Measurements from ENCODE around the gene ITPR3. TPM values are rescaled to one million over a fixed set of nuclear protein-coding genes. Genes with fewer than 3 reads are reported as not detected.

Gene ITPR3
- total RNA-seq, 1 donor from 2014 or later, result 5.6 TPM

DNA sequence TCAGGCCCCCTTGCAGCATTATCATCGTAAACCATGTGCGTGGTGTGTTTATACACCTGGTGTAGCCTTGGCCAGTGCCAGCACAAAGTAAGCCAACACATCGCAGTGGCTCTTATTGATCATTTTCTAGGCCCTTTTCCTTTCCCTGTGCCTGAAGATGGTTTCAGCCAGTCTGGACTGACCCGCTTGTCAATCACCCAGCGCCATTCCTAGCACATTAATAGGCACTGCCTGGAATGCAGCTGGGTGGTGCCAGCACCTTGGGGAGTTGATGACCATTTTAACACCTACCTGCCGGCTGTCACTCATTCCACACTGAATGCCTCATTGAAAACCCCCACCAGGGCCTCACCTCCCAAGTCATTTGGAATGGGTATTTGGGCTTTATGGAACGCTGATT lies 95.3 kb downstream of the ITPR3 start:
- Histone ChIP-seq H3K9me3 (replicated peaks) (no peaks in the 10 kb centered on the region), H3K36me3 (no peaks in the 10 kb centered on the region), H3K4me3 (no peak overlapping the region), H3K4me1 (peaks cover 35% of the 10 kb centered on the region), H3K27me3 (ENCODE audit: low read depth) (no peaks in the 10 kb centered on the region), H3K27ac (replicated peaks) (no peak overlapping the region)
- intact Hi-C loops (cut with micrococcal nuclease), result no loop called here
- no peak for DNase-seq
- TF ChIP-seq, protein P1, sequence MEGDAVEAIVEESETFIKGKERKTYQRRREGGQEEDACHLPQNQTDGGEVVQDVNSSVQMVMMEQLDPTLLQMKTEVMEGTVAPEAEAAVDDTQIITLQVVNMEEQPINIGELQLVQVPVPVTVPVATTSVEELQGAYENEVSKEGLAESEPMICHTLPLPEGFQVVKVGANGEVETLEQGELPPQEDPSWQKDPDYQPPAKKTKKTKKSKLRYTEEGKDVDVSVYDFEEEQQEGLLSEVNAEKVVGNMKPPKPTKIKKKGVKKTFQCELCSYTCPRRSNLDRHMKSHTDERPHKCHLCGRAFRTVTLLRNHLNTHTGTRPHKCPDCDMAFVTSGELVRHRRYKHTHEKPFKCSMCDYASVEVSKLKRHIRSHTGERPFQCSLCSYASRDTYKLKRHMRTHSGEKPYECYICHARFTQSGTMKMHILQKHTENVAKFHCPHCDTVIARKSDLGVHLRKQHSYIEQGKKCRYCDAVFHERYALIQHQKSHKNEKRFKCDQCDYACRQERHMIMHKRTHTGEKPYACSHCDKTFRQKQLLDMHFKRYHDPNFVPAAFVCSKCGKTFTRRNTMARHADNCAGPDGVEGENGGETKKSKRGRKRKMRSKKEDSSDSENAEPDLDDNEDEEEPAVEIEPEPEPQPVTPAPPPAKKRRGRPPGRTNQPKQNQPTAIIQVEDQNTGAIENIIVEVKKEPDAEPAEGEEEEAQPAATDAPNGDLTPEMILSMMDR (IDR thresholded peaks at IDR 0.05; ENCODE audit: borderline replicate concordance), result no peak

DNA sequence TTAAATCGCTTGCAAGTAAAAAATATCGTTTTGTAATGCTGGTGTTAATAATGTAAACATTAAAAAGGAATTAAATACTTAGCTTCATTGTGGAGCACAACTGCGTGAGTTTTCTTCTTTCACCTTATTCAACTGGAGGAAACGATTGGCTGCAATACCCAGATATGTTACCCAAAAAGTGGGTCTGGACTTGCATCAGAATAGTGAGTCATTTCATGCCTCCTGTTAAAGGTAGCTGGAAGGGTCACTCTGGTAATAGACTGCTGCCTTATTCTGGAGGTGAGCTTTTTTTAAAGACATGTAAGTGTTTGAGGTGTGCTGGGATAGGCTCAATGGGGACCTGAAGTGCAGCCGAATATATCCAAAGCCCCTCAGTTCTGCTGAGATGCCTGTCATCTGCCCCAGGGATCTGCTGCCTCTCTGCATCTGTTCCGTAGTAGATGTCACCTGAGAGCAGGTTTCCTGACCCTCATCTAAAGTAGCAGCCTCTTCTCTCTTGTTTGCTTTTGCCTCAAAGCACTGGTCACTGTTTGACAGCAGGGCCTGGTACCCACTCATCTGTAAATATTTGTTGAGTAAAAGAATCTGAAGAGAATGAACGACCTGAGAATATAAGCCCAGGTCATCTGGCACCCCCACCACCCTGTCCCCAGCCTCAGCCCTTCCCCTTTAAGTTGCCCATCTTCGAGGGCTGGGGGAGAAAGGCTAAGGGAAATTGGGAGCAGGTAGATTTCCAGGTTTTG lies 95.9 kb downstream of the ITPR3 start:
- Histone ChIP-seq H3K4me3 (no peak overlapping the region), H3K4me1 (peaks cover 35% of the 10 kb centered on the region), H3K9me3 (replicated peaks) (no peaks in the 10 kb centered on the region), H3K27ac (replicated peaks) (peak overlapping the region; percentile 58), H3K27me3 (ENCODE audit: low read depth) (no peaks in the 10 kb centered on the region), H3K36me3 (no peaks in the 10 kb centered on the region)
- DNase-seq, result no peak
- intact Hi-C loops (cut with micrococcal nuclease), result no loop called here
- TF ChIP-seq, protein P1 (IDR thresholded peaks at IDR 0.05; ENCODE audit: borderline replicate concordance), result no peak

DNA sequence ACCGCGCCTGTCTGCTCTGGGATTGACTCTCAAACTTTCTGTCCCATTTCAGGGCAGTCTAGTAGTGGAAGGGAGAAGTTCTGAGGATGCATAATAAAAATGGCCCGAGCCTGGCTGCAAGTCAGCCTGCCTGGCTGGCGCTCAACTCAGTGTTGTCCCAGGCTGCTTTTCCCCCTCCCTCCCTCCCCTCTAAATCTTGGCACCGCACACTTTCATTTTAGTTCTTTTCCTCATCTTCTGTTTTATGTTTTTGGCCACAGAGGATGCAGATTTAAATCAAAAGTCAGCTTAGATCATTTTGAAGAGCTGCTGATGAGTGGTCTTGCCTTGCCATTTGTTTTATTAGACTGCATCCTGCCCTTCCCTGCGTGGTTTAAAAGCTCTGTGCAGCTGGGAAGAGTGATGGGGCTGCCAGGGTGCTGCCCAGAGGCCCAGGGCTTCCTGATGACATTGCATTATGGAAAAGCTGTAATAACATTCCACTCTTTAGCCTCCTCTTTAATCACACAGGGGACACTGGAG lies 96.9 kb downstream of the ITPR3 start:
- no peak overlapping the region for H3K4me3 ChIP-seq
- TF ChIP-seq, protein P1 (IDR thresholded peaks at IDR 0.05; ENCODE audit: borderline replicate concordance), result no peak
- peaks cover 42% of the 10 kb centered on the region for H3K4me1 ChIP-seq
- peak overlapping the region; percentile 58 for H3K27ac ChIP-seq (replicated peaks)
- H3K9me3 ChIP-seq (replicated peaks), result no peaks in the 10 kb centered on the region
- no peaks in the 10 kb centered on the region for H3K36me3 ChIP-seq
- intact Hi-C loops (cut with micrococcal nuclease), result no loop called here
- no peak for DNase-seq
- no peaks in the 10 kb centered on the region for H3K27me3 ChIP-seq (ENCODE audit: low read depth)

DNA sequence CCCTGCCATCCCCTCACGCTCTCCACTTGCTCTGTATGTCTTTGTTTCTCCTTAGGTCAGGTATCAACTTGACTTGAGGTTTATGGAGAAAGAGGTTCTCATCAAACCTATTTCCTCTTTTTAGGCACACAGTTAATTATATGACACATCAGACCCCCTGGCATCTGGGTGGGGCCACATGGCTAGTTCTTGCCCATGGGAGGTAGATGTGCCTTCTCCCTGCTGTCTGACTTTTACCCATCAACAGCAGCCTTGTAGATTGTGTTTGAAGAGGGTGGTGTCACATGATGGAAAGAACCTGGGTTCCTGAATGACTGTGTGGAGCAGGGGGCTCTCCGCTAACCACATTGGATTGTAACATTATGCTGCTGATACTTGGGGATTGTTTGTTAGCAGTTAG lies 97.6 kb downstream of the ITPR3 start:
- intact Hi-C loops (cut with micrococcal nuclease), result no loop called here
- H3K36me3 ChIP-seq, result peaks cover 7% of the 10 kb centered on the region

DNA sequence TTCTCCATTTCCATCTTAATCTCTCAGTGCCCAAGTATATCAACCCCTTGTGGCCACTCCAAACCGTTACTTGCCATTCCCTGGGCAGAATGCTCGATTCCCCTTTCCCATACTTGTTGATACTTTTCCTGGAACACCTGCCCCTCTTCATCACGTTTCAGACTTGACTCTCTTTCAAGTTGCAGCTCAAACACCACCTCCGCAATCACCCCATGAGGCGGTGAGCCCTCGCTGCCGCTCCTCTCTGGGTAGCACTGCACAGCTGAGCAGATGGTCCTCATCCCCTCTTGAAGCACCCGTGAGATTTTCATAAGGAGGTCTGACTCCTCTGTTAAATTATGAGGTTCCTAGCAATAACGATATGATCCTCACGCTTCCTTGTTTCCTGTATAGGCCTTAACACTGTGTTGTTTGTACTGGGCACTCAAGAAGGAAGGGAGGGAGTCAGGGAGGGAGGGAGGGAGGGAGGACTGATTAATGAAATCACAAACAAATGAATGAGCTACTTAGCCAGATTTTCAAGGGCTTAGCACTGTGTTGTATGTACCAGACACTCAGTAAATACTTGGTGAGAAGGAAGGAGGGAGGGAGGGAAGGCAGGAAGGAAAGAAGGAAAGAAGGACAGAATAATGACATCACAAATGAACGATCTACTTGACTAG lies 98.3 kb downstream of the ITPR3 start:
- TF ChIP-seq, protein P1 (IDR thresholded peaks at IDR 0.05; ENCODE audit: borderline replicate concordance), result no peak
- Histone ChIP-seq H3K4me3 (no peak overlapping the region), H3K27ac (replicated peaks) (peak overlapping the region; percentile 12), H3K27me3 (ENCODE audit: low read depth) (no peaks in the 10 kb centered on the region), H3K36me3 (peaks cover 7% of the 10 kb centered on the region), H3K4me1 (peaks cover 55% of the 10 kb centered on the region), H3K9me3 (replicated peaks) (no peaks in the 10 kb centered on the region)
- no peak for DNase-seq
- intact Hi-C loops (cut with micrococcal nuclease), result no loop called here

More for the DNA sequence above, 97.6 kb downstream of the ITPR3 start:
- H3K27me3 ChIP-seq (ENCODE audit: low read depth), result no peaks in the 10 kb centered on the region
- H3K4me3 ChIP-seq, result no peak overlapping the region
- DNase-seq, result no peak
- peaks cover 48% of the 10 kb centered on the region for H3K4me1 ChIP-seq
- H3K27ac ChIP-seq (replicated peaks), result peak overlapping the region; percentile 58
- TF ChIP-seq, protein P1 (IDR thresholded peaks at IDR 0.05; ENCODE audit: borderline replicate concordance), result no peak
- no peaks in the 10 kb centered on the region for H3K9me3 ChIP-seq (replicated peaks)

All from left ventricle myocardium inferior (tissue), 1 donor.